ENCODE data around the gene CAMTA1. TPM values are rescaled to one million over a fixed set of nuclear protein-coding genes. Genes with fewer than 3 reads are reported as not detected.

Gene CAMTA1
- total RNA-seq, 1 donor from 2014 or later = 47.9 TPM

GRCh38 chr1:7676274-7676945, 891.2 kb downstream of the CAMTA1 start:
- no peak for TF ChIP-seq CTCF (IDR thresholded peaks at IDR 0.05)
- DNase-seq = peak; percentile 32
- intact Hi-C loops (cut with DNase I) = no loop called here
- Histone ChIP-seq H3K4me3 (no peak overlapping the region), H3K36me3 (no peaks in the 10 kb centered on the region), H3K9me3 (no peaks in the 10 kb centered on the region), H3K4me1 (peaks cover 7% of the 10 kb centered on the region), H3K27me3 (ENCODE audit: low read depth) (no peaks in the 10 kb centered on the region), H3K27ac (no peak overlapping the region)
- no peak for ATAC-seq

GRCh38 chr1:7677111-7677510, 891.9 kb downstream of the CAMTA1 start:
- H3K4me1 ChIP-seq = peaks cover 7% of the 10 kb centered on the region
- no peak for ATAC-seq
- peak; percentile 8 for DNase-seq
- no peak for TF ChIP-seq CTCF (IDR thresholded peaks at IDR 0.05)
- no peak overlapping the region for H3K4me3 ChIP-seq
- H3K27ac ChIP-seq = no peak overlapping the region
- no peaks in the 10 kb centered on the region for H3K27me3 ChIP-seq (ENCODE audit: low read depth)
- intact Hi-C loops (cut with DNase I) = no loop called here
- H3K36me3 ChIP-seq = no peaks in the 10 kb centered on the region
- H3K9me3 ChIP-seq = no peaks in the 10 kb centered on the region

GRCh38 chr1:7677815-7678214, 892.6 kb downstream of the CAMTA1 start:
- no peak overlapping the region for H3K27ac ChIP-seq
- H3K9me3 ChIP-seq = no peaks in the 10 kb centered on the region
- H3K36me3 ChIP-seq = no peaks in the 10 kb centered on the region
- no peak for TF ChIP-seq CTCF (IDR thresholded peaks at IDR 0.05)
- H3K4me3 ChIP-seq = no peak overlapping the region
- no peak for ATAC-seq
- peak; percentile 29 for DNase-seq
- H3K27me3 ChIP-seq (ENCODE audit: low read depth) = no peaks in the 10 kb centered on the region
- intact Hi-C loops (cut with DNase I) = no loop called here
- peaks cover 7% of the 10 kb centered on the region for H3K4me1 ChIP-seq

DNA sequence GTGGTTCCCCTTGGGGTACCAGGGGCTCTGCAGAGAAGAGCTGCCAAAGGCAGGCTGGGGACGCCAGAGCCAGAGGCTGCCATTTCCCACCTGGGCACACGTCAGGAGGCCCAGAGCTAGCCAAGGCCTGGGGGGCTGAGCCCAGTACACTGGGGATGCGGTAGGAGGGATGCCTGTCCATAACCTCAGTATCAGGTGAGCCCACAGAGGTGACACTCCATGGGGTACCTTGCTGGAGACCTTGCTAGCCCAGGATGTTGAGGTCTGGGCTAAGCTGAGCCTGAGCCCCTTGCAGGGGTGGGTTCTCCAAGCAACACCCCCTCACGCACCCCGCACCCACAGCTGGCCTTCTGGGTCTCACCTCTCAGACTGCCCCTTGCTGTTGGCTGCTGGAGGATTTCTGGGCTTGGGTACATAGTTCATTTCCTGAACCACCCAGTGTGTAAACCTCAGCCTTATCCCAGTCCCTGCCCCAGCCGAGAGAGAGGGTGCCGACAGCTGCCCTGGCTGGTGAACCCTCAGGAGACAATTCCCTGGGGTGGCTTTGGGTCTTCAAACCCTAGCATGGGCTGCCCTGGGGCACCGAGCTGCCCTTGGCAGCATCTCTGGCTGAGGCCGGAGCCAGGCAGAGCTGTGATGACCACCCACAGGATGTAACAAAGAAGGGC, 893.4 kb downstream of the CAMTA1 start:
- intact Hi-C loops (cut with DNase I) = no loop called here
- no peak for TF ChIP-seq CTCF (IDR thresholded peaks at IDR 0.05)
- DNase-seq = peak; percentile 28
- no peaks in the 10 kb centered on the region for H3K36me3 ChIP-seq
- no peak overlapping the region for H3K27ac ChIP-seq
- ATAC-seq = no peak
- H3K4me1 ChIP-seq = peaks cover 7% of the 10 kb centered on the region
- no peaks in the 10 kb centered on the region for H3K27me3 ChIP-seq (ENCODE audit: low read depth)
- no peak overlapping the region for H3K4me3 ChIP-seq
- no peaks in the 10 kb centered on the region for H3K9me3 ChIP-seq

- Histone ChIP-seq H3K4me3 (peak overlapping the region; percentile 83), H3K4me1 (peaks cover 7% of the 10 kb centered on the region), H3K27ac (peak overlapping the region; percentile 68), H3K9me3 (no peaks in the 10 kb centered on the region), H3K36me3 (no peaks in the 10 kb centered on the region), H3K27me3 (ENCODE audit: low read depth) (no peaks in the 10 kb centered on the region)
- ATAC-seq (no peak), DNase-seq (peak; percentile 30)
- no peak for TF ChIP-seq CTCF (IDR thresholded peaks at IDR 0.05)
- intact Hi-C loops (cut with DNase I) = no loop called here
These were observed 894.1 kb downstream of the CAMTA1 start for GRCh38 chr1:7679159-7679872.

All from lower lobe of right lung (tissue), 2 donors.